Endodermal cell (in vitro differentiated cells): ENCODE measurements around the gene IGFBP5. TPM values are rescaled to one million over a fixed set of nuclear protein-coding genes. Genes with fewer than 3 reads are reported as not detected.

Experiments used
- DNase-seq: peaks from one replicate; pipeline ENCODE4 v3.0.0-alpha.2; 2017
- H3K27ac ChIP-seq: 2 replicates; pipeline ENCODE4 v1.5.1; 2013; ENCODE audit warnings: mild to moderate bottlenecking, low read depth, low read length, moderate library complexity
- H3K27me3 ChIP-seq: 2 replicates; pipeline ENCODE4 v1.6.1; 2013; ENCODE audit warnings: mild to moderate bottlenecking, low read length, moderate library complexity; ENCODE audit not compliant: insufficient read depth, control insufficient read depth, poor library complexity, severe bottlenecking
- H3K36me3 ChIP-seq: 2 replicates; pipeline ENCODE4 v1.7.0; 2013; ENCODE audit warnings: mild to moderate bottlenecking, low read length, moderate library complexity; ENCODE audit not compliant: control insufficient read depth, insufficient read depth
- H3K4me1 ChIP-seq: one replicate; pipeline ENCODE4 v1.7.0; 2013; ENCODE audit warnings: low read length; ENCODE audit not compliant: control insufficient read depth, insufficient read depth
- H3K4me3 ChIP-seq: 2 replicates; pipeline ENCODE4 v1.5.1; 2013; ENCODE audit warnings: mild to moderate bottlenecking, low read length, moderate library complexity
- H3K9ac ChIP-seq: 2 replicates; pipeline ENCODE4 v1.6.1; 2013; ENCODE audit warnings: mild to moderate bottlenecking, low read length, moderate library complexity; ENCODE audit not compliant: poor library complexity, severe bottlenecking; ENCODE audit errors: extremely low read depth
- H3K9me3 ChIP-seq: 2 replicates; pipeline ENCODE4 v1.6.1; 2013; ENCODE audit warnings: mild to moderate bottlenecking, low read length, moderate library complexity; ENCODE audit not compliant: control insufficient read depth
- H3K27ac Mint-ChIP-seq: 2 replicates; pipeline ENCODE4 v1.8.0; 2020; ENCODE audit warnings: mixed read lengths
- H3K27me3 Mint-ChIP-seq: 2 replicates; pipeline ENCODE4 v1.8.0; 2021; ENCODE audit warnings: mild to moderate bottlenecking, mixed read lengths; ENCODE audit not compliant: insufficient read depth
- H3K36me3 Mint-ChIP-seq: 2 replicates; pipeline ENCODE4 v1.8.0; 2020; ENCODE audit warnings: low read depth, mixed read lengths
- H3K4me1 Mint-ChIP-seq: 2 replicates; pipeline ENCODE4 v1.8.0; 2020; ENCODE audit warnings: mixed read lengths
- H3K4me3 Mint-ChIP-seq: 2 replicates; pipeline ENCODE4 v1.8.0; 2020; ENCODE audit warnings: mild to moderate bottlenecking, moderate library complexity, mixed read lengths
- H3K9me3 Mint-ChIP-seq: 2 replicates; pipeline ENCODE4 v1.8.0; 2020; ENCODE audit warnings: mild to moderate bottlenecking, mixed read lengths
- CTCF ChIP-seq: fragments of 200-600 bp; sonication (generic); conservative IDR thresholded peaks from 2 replicates; pipeline ENCODE4 v1.5.0; 2021; ENCODE audit warnings: antibody characterized with exemption, mild to moderate bottlenecking
- WGBS, 2 experiments: methylation state at CpG; one replicate each; pipeline versions ENCODE4 v1.1.5 to v1.1.7; 2013; ENCODE audit warnings: missing lambda C conversion rate in 2 of 2, mixed read lengths in 1 of 2; ENCODE audit not compliant: insufficient coverage in 1 of 2, insufficient read length in 1 of 2; 5-methylcytosine and 5-hydroxymethylcytosine counted together
- total RNA-seq, 2 donors: library from RNA; stranded (reverse); fragmentation: NEBNext Ultra II Directional in 1 of 2; extraction: Animal tissue kit (Norgen Biotek cat#: 25700) in 1 of 2; gene quantifications; 2 replicates in 1 of 2; 3 replicates in 1 of 2; pipeline ENCODE4 v1.2.1, GENCODE V29; 2021

IGFBP5 gene
- total RNA-seq, 2 donors from 2014 or later = 3.6 to 8.9 TPM

DNA sequence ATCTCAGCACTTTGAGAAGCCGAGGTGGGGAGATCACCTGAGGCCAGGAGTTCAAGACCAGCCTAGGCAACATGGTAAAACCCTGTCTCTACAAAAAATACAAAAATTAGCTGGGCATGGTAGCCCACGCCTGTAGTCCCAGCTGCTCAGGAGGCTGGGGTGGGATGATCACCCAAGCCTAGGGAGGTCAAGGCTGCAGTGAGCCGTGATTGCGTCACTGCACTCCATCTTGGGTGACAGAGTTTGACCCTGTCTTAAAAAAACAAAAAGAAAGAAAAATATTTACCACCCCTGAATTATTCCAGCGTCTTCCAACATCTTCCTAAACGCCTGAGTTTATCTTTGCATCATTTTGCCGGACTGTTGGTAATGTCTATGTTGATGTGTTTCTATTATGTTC, 6.2 kb upstream of the IGFBP5 start:
- Histone ChIP-seq H3K36me3 (no peaks in the 10 kb centered on the region), H3K9ac (no peak overlapping the region), H3K27ac (no peak overlapping the region), H3K9me3 (no peaks in the 10 kb centered on the region), H3K4me1 (no peaks in the 10 kb centered on the region), H3K27me3 (peaks cover 8% of the 10 kb centered on the region), H3K4me3 (no peak overlapping the region)
- TF ChIP-seq CTCF = no peak
- H3K27ac Mint-ChIP-seq = no peak overlapping the region
- no peaks in the 10 kb centered on the region for H3K36me3 Mint-ChIP-seq
- no peak for DNase-seq
- peaks cover 4% of the 10 kb centered on the region for H3K4me1 Mint-ChIP-seq
- 98% methylated on average over 6 of the region's 7 CpGs; no CpG with 5 or more reads in 1 of the 2 experiments for WGBS, 2 experiments
- no peak overlapping the region for H3K4me3 Mint-ChIP-seq
- H3K27me3 Mint-ChIP-seq = peaks cover 9% of the 10 kb centered on the region
- H3K9me3 Mint-ChIP-seq = no peaks in the 10 kb centered on the region

DNA sequence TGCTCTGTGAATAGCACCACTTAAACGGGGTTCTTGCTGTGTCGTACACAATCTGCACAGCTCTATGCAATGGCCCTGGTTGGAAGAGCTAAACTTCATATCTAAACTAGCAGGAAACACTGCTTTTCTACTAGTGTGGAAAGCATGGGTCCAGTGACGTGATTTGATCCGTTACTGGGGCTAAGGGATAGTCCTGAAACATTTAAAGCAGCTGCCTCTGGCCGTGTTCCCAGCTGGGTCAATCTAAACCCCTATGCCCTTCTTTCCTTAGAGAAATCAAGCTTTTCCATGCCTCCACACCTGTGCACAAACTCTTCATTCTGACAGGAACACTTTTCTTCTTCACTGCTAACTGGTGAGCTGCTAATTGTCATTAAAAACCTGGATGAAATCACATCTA, 5.4 kb upstream of the IGFBP5 start:
- no peaks in the 10 kb centered on the region for H3K36me3 Mint-ChIP-seq
- WGBS, 2 experiments = 93 to 94% methylated on average over 5 of the region's 5 CpGs
- no peak overlapping the region for H3K4me3 ChIP-seq
- no peaks in the 10 kb centered on the region for H3K9me3 ChIP-seq
- H3K4me3 Mint-ChIP-seq = no peak overlapping the region
- peaks cover 13% of the 10 kb centered on the region for H3K27me3 ChIP-seq
- no peak overlapping the region for H3K9ac ChIP-seq
- H3K27ac Mint-ChIP-seq = no peak overlapping the region
- no peak for TF ChIP-seq CTCF
- DNase-seq = no peak
- H3K27ac ChIP-seq = no peak overlapping the region
- H3K4me1 Mint-ChIP-seq = peaks cover 10% of the 10 kb centered on the region
- no peaks in the 10 kb centered on the region for H3K36me3 ChIP-seq
- H3K9me3 Mint-ChIP-seq = no peaks in the 10 kb centered on the region
- peaks cover 17% of the 10 kb centered on the region for H3K27me3 Mint-ChIP-seq
- H3K4me1 ChIP-seq = no peaks in the 10 kb centered on the region

DNA sequence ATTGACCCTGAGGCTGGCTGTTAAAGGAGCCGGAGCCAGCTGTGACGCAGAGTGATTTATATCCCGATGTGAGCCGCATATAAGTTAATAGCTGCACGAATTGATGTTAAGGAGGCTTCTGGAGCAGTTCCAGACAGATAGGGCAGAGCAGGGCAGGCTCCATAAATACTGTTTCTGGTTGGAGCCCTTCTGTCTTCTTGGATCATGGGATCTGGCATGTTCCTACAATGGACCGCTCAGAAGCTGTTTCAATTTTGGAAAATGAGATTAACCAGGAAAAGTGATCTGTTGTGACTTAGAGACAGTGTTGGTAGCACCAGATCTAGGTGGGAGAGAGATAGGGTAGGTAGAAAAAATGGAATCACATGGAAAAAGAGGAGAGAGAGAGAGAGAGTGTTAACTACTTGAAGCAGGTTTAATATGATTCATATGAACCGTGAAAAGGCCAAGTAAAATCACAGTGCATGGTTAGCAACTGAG, 4.8 kb upstream of the IGFBP5 start:
- H3K9me3 Mint-ChIP-seq = no peaks in the 10 kb centered on the region
- no peaks in the 10 kb centered on the region for H3K4me1 ChIP-seq
- no peak overlapping the region for H3K27ac Mint-ChIP-seq
- no peak overlapping the region for H3K4me3 Mint-ChIP-seq
- peaks cover 13% of the 10 kb centered on the region for H3K4me1 Mint-ChIP-seq
- 95% methylated on average over 7 of the region's 7 CpGs for WGBS, 2 experiments
- H3K27me3 Mint-ChIP-seq = peaks cover 23% of the 10 kb centered on the region
- H3K9ac ChIP-seq = no peak overlapping the region
- H3K9me3 ChIP-seq = no peaks in the 10 kb centered on the region
- TF ChIP-seq CTCF = no peak
- no peak overlapping the region for H3K27ac ChIP-seq
- H3K36me3 ChIP-seq = no peaks in the 10 kb centered on the region
- H3K36me3 Mint-ChIP-seq = no peaks in the 10 kb centered on the region
- peaks cover 16% of the 10 kb centered on the region for H3K27me3 ChIP-seq
- no peak for DNase-seq
- no peak overlapping the region for H3K4me3 ChIP-seq
